SK-N-SH treated with all-trans-retinoic acid at 6 μM for 48 hours (cell line): Measurements from ENCODE around the gene MEIS2.

ENCODE experiments used
- ATAC-seq: fragments of 200-7000 bp; cut with Tn5 transposase; 3 replicates; pipeline ENCODE4 v1.9.1; 2020; ENCODE audit warnings: mild to moderate bottlenecking, moderate library complexity
- ARNTL ChIP-seq: fragments of 450-650 bp; formaldehyde crosslinking; IDR thresholded peaks from 2 replicates; pipeline ENCODE4 v1.5.0; 2020; ENCODE audit warnings: low read depth, mild to moderate bottlenecking, moderate library complexity, borderline replicate concordance
- BACH2 ChIP-seq: fragments of 250-450 bp; sonication (Bioruptor Pico); IDR thresholded peaks from 2 replicates; pipeline ENCODE4 v1.9.0; 2021; ENCODE audit warnings: mild to moderate bottlenecking, borderline replicate concordance
- GLIS3 ChIP-seq: fragments of 250-450 bp; sonication (Bioruptor Pico); IDR thresholded peaks from 2 replicates; pipeline ENCODE4 v1.5.0; 2020; ENCODE audit warnings: mild to moderate bottlenecking, moderate library complexity
- ISL1 ChIP-seq: fragments of 250-450 bp; sonication (Bioruptor Pico); IDR thresholded peaks from 2 replicates; pipeline ENCODE4 v2.1.2; 2022; ENCODE audit warnings: mild to moderate bottlenecking, moderate library complexity
- OSR1 ChIP-seq: fragments of 250-450 bp; sonication (Bioruptor Pico); IDR thresholded peaks from 2 replicates; pipeline ENCODE4 v1.8.0; 2022; ENCODE audit warnings: moderate library complexity, mild to moderate bottlenecking, inconsistent platforms
- PPARA ChIP-seq: fragments of 250-450 bp; sonication (Bioruptor Pico); IDR thresholded peaks from 2 replicates; pipeline ENCODE4 v1.5.0; 2020; ENCODE audit warnings: mild to moderate bottlenecking, borderline replicate concordance
- RARB ChIP-seq: fragments of 250-450 bp; sonication (Bioruptor Pico); IDR thresholded peaks from 2 replicates; pipeline ENCODE4 v1.8.0; 2021; ENCODE audit warnings: mild to moderate bottlenecking, moderate library complexity
- SNAI2 ChIP-seq: fragments of 250-450 bp; sonication (Bioruptor Pico); IDR thresholded peaks from 2 replicates; pipeline ENCODE4 v1.5.0; 2020; ENCODE audit warnings: mild to moderate bottlenecking, moderate library complexity
- TOX ChIP-seq: fragments of 250-450 bp; sonication (Bioruptor Pico); IDR thresholded peaks from 2 replicates; pipeline ENCODE4 v1.8.0; 2021; ENCODE audit warnings: mild to moderate bottlenecking, moderate library complexity, borderline replicate concordance
- ZC3H10 ChIP-seq: fragments of 250-450 bp; sonication (Bioruptor Pico); IDR thresholded peaks from 2 replicates; pipeline ENCODE4 v1.5.1; 2021; ENCODE audit warnings: mild to moderate bottlenecking, moderate library complexity
- ZFP3 ChIP-seq: fragments of 250-450 bp; sonication (Bioruptor Pico); IDR thresholded peaks from 2 replicates; pipeline ENCODE4 v1.5.0; 2020; ENCODE audit warnings: mild to moderate bottlenecking, moderate library complexity
- ZNF70 ChIP-seq: fragments of 450-650 bp; formaldehyde crosslinking; IDR thresholded peaks from 2 replicates; pipeline ENCODE4 v1.5.0; 2020; ENCODE audit warnings: mild to moderate bottlenecking, moderate library complexity
- TF ChIP-seq, protein P1 (sequence below): fragments of 250-450 bp; sonication (Bioruptor Pico); IDR thresholded peaks from 2 replicates; pipeline ENCODE4 v1.5.0; 2020; ENCODE audit warnings: mild to moderate bottlenecking, moderate library complexity
- TF ChIP-seq, protein P2 (sequence below): fragments of 250-450 bp; sonication (Bioruptor Pico); IDR thresholded peaks from 2 replicates; pipeline ENCODE4 v1.5.1; 2020; ENCODE audit warnings: low read depth, mild to moderate bottlenecking, moderate library complexity
- TF ChIP-seq, protein P3 (sequence below): fragments of 250-450 bp; sonication (Bioruptor Pico); IDR thresholded peaks from 2 replicates; pipeline ENCODE4 v1.5.1; 2021; ENCODE audit warnings: mild to moderate bottlenecking, moderate library complexity
- TF ChIP-seq, protein P4 (sequence below): fragments of 250-450 bp; sonication (Bioruptor Pico); IDR thresholded peaks from 2 replicates; pipeline ENCODE4 v1.8.0; 2020; ENCODE audit warnings: mild to moderate bottlenecking, moderate library complexity, borderline replicate concordance
- TF ChIP-seq, protein P5 (sequence below): fragments of 250-450 bp; sonication (Bioruptor Pico); IDR thresholded peaks from 2 replicates; pipeline ENCODE4 v1.8.0; 2021; ENCODE audit warnings: low read depth, mild to moderate bottlenecking, moderate library complexity, borderline replicate concordance

MEIS2 gene

DNA sequence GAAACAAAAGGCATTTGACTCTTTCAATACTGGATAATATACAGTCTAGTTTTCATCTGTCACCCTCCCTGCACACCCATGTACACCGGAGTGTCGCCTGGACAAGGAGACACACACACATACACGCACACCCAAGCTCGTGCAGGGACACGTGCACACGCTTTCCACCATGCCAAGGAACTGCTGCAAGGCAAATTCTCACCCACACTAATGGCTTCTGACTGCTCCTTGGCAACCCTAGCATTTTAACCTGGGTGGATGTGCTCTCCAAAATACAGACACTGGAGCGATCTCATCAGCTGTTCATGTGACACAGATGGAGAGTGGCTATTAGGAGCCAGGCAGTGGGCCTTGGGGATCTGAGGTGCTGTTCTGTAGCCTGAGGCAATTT is 61.6 kb downstream of the MEIS2 start:
- ATAC-seq = peak; percentile 8
- TF ChIP-seq ZFP3 (CRISPR knock-in tag) (no peak), ARNTL (no peak)

DNA sequence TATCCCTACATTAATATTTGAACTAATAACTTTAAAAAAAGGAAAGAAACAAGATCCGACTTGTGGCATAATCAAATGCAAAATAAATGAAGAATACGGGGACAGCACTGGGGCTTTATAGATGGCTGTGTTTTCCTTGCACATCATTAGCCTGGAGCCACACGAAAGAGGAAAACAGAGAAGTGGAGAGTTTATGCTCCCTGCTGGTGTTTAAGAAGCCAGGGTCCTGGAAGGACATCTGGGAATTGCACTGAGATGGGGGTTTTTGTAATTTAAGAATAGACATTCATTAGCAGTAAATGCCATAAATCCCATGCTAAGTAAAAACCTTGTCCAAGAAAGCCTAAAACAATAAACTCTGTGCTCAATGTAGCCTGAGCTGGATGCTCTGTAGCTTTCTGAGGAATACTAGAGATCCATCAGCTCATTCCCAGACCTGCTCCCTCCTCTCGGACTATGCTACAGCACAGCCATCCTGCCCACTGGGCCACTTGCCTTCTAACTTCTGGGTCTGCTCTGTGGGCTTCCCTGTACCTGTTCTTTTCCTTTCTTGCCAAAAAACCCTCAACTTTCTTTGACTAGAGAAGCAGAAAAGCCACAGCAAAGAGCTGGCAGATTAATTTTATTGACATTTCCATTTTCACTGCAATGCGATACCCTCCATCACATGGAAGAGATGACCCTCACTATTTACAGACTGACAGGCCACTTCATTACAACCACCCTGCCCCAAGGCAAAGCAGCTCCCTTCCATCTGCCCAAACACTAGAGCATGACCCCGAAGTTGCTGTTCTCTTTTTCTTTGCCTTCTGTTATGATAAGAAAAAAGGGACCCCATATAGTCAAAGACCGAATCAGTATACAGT is 62.3 kb downstream of the MEIS2 start:
- ATAC-seq = peak; percentile 20; the same call in 1 of the 3 replicates
- no peak for TF ChIP-seq PPARA (CRISPR knock-in tag)
- TF ChIP-seq, protein P1, sequence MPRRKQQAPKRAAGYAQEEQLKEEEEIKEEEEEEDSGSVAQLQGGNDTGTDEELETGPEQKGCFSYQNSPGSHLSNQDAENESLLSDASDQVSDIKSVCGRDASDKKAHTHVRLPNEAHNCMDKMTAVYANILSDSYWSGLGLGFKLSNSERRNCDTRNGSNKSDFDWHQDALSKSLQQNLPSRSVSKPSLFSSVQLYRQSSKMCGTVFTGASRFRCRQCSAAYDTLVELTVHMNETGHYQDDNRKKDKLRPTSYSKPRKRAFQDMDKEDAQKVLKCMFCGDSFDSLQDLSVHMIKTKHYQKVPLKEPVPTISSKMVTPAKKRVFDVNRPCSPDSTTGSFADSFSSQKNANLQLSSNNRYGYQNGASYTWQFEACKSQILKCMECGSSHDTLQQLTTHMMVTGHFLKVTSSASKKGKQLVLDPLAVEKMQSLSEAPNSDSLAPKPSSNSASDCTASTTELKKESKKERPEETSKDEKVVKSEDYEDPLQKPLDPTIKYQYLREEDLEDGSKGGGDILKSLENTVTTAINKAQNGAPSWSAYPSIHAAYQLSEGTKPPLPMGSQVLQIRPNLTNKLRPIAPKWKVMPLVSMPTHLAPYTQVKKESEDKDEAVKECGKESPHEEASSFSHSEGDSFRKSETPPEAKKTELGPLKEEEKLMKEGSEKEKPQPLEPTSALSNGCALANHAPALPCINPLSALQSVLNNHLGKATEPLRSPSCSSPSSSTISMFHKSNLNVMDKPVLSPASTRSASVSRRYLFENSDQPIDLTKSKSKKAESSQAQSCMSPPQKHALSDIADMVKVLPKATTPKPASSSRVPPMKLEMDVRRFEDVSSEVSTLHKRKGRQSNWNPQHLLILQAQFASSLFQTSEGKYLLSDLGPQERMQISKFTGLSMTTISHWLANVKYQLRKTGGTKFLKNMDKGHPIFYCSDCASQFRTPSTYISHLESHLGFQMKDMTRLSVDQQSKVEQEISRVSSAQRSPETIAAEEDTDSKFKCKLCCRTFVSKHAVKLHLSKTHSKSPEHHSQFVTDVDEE = no peak
- TF ChIP-seq ARNTL = no peak
- TF ChIP-seq, protein P2, sequence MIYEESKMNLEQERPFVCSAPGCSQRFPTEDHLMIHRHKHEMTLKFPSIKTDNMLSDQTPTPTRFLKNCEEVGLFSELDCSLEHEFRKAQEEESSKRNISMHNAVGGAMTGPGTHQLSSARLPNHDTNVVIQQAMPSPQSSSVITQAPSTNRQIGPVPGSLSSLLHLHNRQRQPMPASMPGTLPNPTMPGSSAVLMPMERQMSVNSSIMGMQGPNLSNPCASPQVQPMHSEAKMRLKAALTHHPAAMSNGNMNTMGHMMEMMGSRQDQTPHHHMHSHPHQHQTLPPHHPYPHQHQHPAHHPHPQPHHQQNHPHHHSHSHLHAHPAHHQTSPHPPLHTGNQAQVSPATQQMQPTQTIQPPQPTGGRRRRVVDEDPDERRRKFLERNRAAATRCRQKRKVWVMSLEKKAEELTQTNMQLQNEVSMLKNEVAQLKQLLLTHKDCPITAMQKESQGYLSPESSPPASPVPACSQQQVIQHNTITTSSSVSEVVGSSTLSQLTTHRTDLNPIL (CRISPR knock-in tag) = no peak
- no peak for TF ChIP-seq BACH2 (CRISPR knock-in tag)
- TF ChIP-seq OSR1 (CRISPR knock-in tag) = no peak
- TF ChIP-seq SNAI2 (CRISPR knock-in tag) = no peak
- TF ChIP-seq, protein P3, sequence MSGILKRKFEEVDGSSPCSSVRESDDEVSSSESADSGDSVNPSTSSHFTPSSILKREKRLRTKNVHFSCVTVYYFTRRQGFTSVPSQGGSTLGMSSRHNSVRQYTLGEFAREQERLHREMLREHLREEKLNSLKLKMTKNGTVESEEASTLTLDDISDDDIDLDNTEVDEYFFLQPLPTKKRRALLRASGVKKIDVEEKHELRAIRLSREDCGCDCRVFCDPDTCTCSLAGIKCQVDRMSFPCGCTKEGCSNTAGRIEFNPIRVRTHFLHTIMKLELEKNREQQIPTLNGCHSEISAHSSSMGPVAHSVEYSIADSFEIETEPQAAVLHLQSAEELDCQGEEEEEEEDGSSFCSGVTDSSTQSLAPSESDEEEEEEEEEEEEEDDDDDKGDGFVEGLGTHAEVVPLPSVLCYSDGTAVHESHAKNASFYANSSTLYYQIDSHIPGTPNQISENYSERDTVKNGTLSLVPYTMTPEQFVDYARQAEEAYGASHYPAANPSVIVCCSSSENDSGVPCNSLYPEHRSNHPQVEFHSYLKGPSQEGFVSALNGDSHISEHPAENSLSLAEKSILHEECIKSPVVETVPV (CRISPR knock-in tag) = no peak
- no peak for TF ChIP-seq GLIS3 (CRISPR knock-in tag)
- TF ChIP-seq, protein P4, sequence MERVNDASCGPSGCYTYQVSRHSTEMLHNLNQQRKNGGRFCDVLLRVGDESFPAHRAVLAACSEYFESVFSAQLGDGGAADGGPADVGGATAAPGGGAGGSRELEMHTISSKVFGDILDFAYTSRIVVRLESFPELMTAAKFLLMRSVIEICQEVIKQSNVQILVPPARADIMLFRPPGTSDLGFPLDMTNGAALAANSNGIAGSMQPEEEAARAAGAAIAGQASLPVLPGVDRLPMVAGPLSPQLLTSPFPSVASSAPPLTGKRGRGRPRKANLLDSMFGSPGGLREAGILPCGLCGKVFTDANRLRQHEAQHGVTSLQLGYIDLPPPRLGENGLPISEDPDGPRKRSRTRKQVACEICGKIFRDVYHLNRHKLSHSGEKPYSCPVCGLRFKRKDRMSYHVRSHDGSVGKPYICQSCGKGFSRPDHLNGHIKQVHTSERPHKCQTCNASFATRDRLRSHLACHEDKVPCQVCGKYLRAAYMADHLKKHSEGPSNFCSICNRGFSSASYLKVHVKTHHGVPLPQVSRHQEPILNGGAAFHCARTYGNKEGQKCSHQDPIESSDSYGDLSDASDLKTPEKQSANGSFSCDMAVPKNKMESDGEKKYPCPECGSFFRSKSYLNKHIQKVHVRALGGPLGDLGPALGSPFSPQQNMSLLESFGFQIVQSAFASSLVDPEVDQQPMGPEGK (CRISPR knock-in tag) = no peak
- no peak for TF ChIP-seq ZC3H10
- no peak for TF ChIP-seq TOX (CRISPR knock-in tag)
- TF ChIP-seq RARB (CRISPR knock-in tag) = no peak

DNA sequence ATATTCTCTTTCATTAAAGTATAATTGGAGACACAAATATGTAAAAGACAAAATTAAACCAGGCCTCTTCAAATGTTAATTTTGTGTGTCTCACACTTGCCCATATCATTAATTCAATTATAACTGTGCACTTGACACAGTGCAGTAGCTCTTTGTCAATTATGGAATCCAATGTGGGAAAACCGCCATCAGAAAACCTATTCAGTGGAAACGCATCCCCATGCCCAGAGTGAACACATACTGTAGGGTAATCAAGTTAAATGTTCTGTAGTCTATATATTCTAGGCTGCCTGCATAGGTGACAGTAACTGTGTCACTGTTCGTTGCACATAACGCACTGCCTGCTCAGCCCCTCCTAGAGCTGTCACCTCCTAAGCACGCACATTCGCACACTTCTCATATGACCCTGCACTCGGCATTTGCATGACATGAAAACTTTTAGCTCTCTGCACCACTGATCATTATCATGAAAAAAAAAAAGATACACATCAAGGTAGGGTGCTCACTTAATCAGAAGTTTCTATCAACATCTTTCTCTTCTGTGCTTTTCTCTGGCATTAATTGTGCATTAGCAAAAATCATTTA is 63.2 kb downstream of the MEIS2 start:
- no peak for ATAC-seq
- TF ChIP-seq ISL1 (CRISPR knock-in tag) (no peak), ZNF70 (CRISPR knock-in tag) (peak; percentile 61)
- TF ChIP-seq, all 23 proteins: peak for 1

DNA sequence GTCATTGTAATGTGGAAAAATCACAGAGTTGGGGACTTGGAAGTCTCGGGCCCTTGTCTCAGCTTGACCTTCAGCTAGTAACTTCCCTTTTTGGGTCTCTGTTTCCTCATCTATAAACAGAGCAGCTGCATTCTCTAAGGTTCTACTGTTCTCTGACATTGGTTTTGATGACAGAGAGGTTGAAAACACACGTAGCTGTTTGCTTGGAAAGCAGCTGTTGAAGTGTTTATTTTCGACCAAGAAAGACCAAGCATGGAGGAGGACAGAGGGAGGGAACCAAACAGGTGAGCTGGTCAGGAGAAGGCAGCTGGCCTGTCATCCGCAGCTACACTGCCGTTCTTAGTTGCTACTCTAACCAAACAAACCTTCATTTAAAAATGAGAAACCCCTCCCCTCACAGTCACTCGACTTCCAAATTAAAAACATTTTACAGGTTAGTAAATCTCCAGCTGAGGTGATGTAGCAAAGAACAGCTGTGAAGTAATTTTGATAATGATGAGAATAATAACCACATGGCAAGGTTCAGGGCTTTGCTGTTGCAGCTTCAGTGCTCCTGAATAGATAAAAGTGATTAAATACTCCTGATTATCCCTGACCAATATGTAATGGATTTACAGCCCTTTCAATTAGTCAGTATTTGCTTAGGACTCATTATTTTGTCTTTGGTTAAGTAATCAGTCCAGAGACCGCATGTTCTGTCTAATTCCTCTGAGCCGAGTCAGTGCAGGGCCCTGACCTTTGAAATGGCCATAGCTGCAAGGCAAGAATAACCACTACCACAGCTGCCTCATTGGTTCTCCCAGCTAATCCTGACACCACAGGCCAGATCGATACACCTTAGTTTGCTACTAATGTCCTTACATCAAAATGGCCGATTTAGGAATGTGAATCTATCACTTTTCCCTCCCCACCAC is 65.3 kb downstream of the MEIS2 start:
- ATAC-seq = no peak
- TF ChIP-seq BACH2 (CRISPR knock-in tag) = no peak
- TF ChIP-seq, protein P4 (CRISPR knock-in tag) = no peak
- TF ChIP-seq ZNF70 (CRISPR knock-in tag) = no peak
- TF ChIP-seq, protein P5, sequence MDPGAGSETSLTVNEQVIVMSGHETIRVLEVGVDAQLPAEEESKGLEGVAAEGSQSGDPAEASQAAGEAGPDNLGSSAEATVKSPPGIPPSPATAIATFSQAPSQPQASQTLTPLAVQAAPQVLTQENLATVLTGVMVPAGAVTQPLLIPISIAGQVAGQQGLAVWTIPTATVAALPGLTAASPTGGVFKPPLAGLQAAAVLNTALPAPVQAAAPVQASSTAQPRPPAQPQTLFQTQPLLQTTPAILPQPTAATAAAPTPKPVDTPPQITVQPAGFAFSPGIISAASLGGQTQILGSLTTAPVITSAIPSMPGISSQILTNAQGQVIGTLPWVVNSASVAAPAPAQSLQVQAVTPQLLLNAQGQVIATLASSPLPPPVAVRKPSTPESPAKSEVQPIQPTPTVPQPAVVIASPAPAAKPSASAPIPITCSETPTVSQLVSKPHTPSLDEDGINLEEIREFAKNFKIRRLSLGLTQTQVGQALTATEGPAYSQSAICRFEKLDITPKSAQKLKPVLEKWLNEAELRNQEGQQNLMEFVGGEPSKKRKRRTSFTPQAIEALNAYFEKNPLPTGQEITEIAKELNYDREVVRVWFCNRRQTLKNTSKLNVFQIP = no peak
- no peak for TF ChIP-seq RARB (CRISPR knock-in tag)
- TF ChIP-seq, protein P2 (CRISPR knock-in tag) = no peak
- no peak for TF ChIP-seq ARNTL
- no peak for TF ChIP-seq PPARA (CRISPR knock-in tag)
- TF ChIP-seq, all 23 proteins: peak for 0
